Measurements from ENCODE around the gene CD80.

- TF ChIP-seq POLR2A (IDR thresholded peaks at IDR 0.05) (no peak), CTCF (IDR thresholded peaks at IDR 0.05) (no peak), EP300 (IDR thresholded peaks at IDR 0.05) (no peak)
Measured at GRCh38 chr3:119541547-119541946, 17.9 kb downstream of the CD80 start.

Measured in ovary (tissue), 3 donors.